ENCODE results near the gene LMBR1.

- TF ChIP-seq, protein P1, sequence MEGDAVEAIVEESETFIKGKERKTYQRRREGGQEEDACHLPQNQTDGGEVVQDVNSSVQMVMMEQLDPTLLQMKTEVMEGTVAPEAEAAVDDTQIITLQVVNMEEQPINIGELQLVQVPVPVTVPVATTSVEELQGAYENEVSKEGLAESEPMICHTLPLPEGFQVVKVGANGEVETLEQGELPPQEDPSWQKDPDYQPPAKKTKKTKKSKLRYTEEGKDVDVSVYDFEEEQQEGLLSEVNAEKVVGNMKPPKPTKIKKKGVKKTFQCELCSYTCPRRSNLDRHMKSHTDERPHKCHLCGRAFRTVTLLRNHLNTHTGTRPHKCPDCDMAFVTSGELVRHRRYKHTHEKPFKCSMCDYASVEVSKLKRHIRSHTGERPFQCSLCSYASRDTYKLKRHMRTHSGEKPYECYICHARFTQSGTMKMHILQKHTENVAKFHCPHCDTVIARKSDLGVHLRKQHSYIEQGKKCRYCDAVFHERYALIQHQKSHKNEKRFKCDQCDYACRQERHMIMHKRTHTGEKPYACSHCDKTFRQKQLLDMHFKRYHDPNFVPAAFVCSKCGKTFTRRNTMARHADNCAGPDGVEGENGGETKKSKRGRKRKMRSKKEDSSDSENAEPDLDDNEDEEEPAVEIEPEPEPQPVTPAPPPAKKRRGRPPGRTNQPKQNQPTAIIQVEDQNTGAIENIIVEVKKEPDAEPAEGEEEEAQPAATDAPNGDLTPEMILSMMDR (conservative IDR thresholded peaks at IDR 0.05; ENCODE audit: low read depth, low read length), result no peak
- no peak for TF ChIP-seq BHLHE40 (IDR thresholded peaks at IDR 0.05; ENCODE audit: low read depth, low read length)
- TF ChIP-seq POLR2A (IDR thresholded peaks at IDR 0.05; ENCODE audit: low read depth, low read length), result no peak
- no peak for TF ChIP-seq RAD21 (IDR thresholded peaks at IDR 0.05; ENCODE audit: low read length)
These were observed 236.4 kb downstream of the LMBR1 start for GRCh38 chr7:156656598-156656997.

All from IMR-90 (cell line).